Muscle layer of duodenum (tissue), 2 donors: ENCODE measurements around the gene FHIP2A.
"Not testable (repeated sequence)": the region's sequence is repeated elsewhere in the genome, so short reads cannot be mapped to it uniquely, and the experiment has no call there.

ENCODE experiments used
- H3K27ac ChIP-seq: one replicate; pipeline ENCODE4 v1.7.0; 2013; ENCODE audit warnings: mild to moderate bottlenecking, low read length
- H3K27me3 ChIP-seq: one replicate; pipeline ENCODE4 v1.7.0; 2013; ENCODE audit warnings: low read depth, mild to moderate bottlenecking, control low read depth, low read length
- H3K36me3 ChIP-seq, 2 donors: one replicate each; pipeline ENCODE4 v1.7.0; 2013; ENCODE audit warnings: low read length in 2 of 2, control low read depth in 1 of 2, mild to moderate bottlenecking in 1 of 2; ENCODE audit not compliant: insufficient read depth in 2 of 2, control insufficient read depth in 1 of 2
- H3K4me1 ChIP-seq, 2 donors: one replicate each; pipeline ENCODE4 v1.7.0; 2013; ENCODE audit warnings: low read length in 2 of 2, mild to moderate bottlenecking in 2 of 2, control low read depth in 1 of 2, moderate library complexity in 1 of 2; ENCODE audit not compliant: insufficient read depth in 2 of 2, control insufficient read depth in 1 of 2
- H3K4me3 ChIP-seq, 2 donors: one replicate each; pipeline ENCODE4 v1.7.0; 2013; ENCODE audit warnings: low read length in 2 of 2, low read depth in 1 of 2, mild to moderate bottlenecking in 1 of 2
- H3K9me3 ChIP-seq, 2 donors: one replicate each; pipeline ENCODE4 v1.7.0; 2013; ENCODE audit warnings: low read length in 2 of 2, control low read depth in 1 of 2, mild to moderate bottlenecking in 1 of 2; ENCODE audit not compliant: control insufficient read depth in 1 of 2
- donor health status: healthy.

Gene FHIP2A

GRCh38 chr10:114821293-114821914, at the start of gene FHIP2A:
TSS of gene FHIP2A (plus strand) at chr10:114821780. CDS start at chr10:114822079, 299 bp downstream.
- Histone ChIP-seq H3K27ac (peak within 1 kb of the TSS; percentile 94), H3K4me3 (peak within 1 kb of the TSS; percentile 70 to 71), H3K36me3 (peaks cover 0 to 9% of the 10 kb centered on the region in 2 donors), H3K27me3 (no peaks in the 10 kb centered on the region), H3K9me3 (no peaks in the 10 kb centered on the region), H3K4me1 (peaks cover 10 to 23% of the 10 kb centered on the region in 2 donors)

GRCh38 chr10:114772496-114773196, 48.9 kb upstream of the FHIP2A start:
- Histone ChIP-seq H3K27ac (no peak overlapping the region), H3K4me1 (peaks cover 0 to 1% of the 10 kb centered on the region in 2 donors), H3K4me3 (no peak overlapping the region)

GRCh38 chr10:114773197-114773532, 48.4 kb upstream of the FHIP2A start:
- no peaks in the 10 kb centered on the region for H3K9me3 ChIP-seq
- H3K4me3 ChIP-seq, result no peak overlapping the region

More at GRCh38 chr10:114772496-114773196, 48.9 kb upstream of the FHIP2A start:
- H3K27me3 ChIP-seq, result no peaks in the 10 kb centered on the region
- H3K36me3 ChIP-seq, result no peaks in the 10 kb centered on the region
- no peaks in the 10 kb centered on the region for H3K9me3 ChIP-seq

GRCh38 chr10:114775082-114775481, 46.5 kb upstream of the FHIP2A start:
- not testable (repeated sequence) for H3K9me3 ChIP-seq, H3K36me3 ChIP-seq, H3K4me3 ChIP-seq, H3K4me1 ChIP-seq, H3K27me3 ChIP-seq, H3K27ac ChIP-seq

More at GRCh38 chr10:114773197-114773532, 48.4 kb upstream of the FHIP2A start:
- Histone ChIP-seq H3K36me3 (no peaks in the 10 kb centered on the region), H3K27ac (no peak overlapping the region), H3K4me1 (no peaks in the 10 kb centered on the region), H3K27me3 (no peaks in the 10 kb centered on the region)

GRCh38 chr10:114777415-114777814, 44.2 kb upstream of the FHIP2A start:
- H3K27ac ChIP-seq, result no peak overlapping the region
- H3K4me1 ChIP-seq, result peaks cover 0 to 11% of the 10 kb centered on the region in 2 donors
- H3K27me3 ChIP-seq, result no peaks in the 10 kb centered on the region
- H3K4me3 ChIP-seq, result no peak overlapping the region
- no peaks in the 10 kb centered on the region for H3K9me3 ChIP-seq
- no peaks in the 10 kb centered on the region for H3K36me3 ChIP-seq

GRCh38 chr10:114779803-114780576, 41.6 kb upstream of the FHIP2A start:
- Histone ChIP-seq H3K9me3 (no peaks in the 10 kb centered on the region), H3K27ac (peak overlapping the region; percentile 56), H3K27me3 (no peaks in the 10 kb centered on the region), H3K36me3 (no peaks in the 10 kb centered on the region), H3K4me3 (no peak overlapping the region), H3K4me1 (peaks cover 0 to 11% of the 10 kb centered on the region in 2 donors)

- H3K4me3 ChIP-seq, result no peak overlapping the region
- H3K27me3 ChIP-seq, result no peaks in the 10 kb centered on the region
- peaks cover 0 to 11% of the 10 kb centered on the region in 2 donors for H3K4me1 ChIP-seq
- no peaks in the 10 kb centered on the region for H3K9me3 ChIP-seq
- no peaks in the 10 kb centered on the region for H3K36me3 ChIP-seq
- H3K27ac ChIP-seq, result peak overlapping the region; percentile 56
These were observed 40.9 kb upstream of the FHIP2A start for GRCh38 chr10:114780577-114781184.

- H3K27me3 ChIP-seq, result no peaks in the 10 kb centered on the region
- no peaks in the 10 kb centered on the region for H3K36me3 ChIP-seq
- H3K9me3 ChIP-seq, result no peaks in the 10 kb centered on the region
- H3K4me1 ChIP-seq, result peaks cover 0 to 11% of the 10 kb centered on the region in 2 donors
- H3K4me3 ChIP-seq, result no peak overlapping the region
- no peak overlapping the region for H3K27ac ChIP-seq
These were observed 38.9 kb upstream of the FHIP2A start for GRCh38 chr10:114782666-114783065.

- Histone ChIP-seq H3K27ac (no peak overlapping the region), H3K27me3 (no peaks in the 10 kb centered on the region), H3K4me3 (no peak overlapping the region), H3K9me3 (no peaks in the 10 kb centered on the region), H3K36me3 (no peaks in the 10 kb centered on the region), H3K4me1 (peaks cover 0 to 11% of the 10 kb centered on the region in 2 donors)
These were observed 37.9 kb upstream of the FHIP2A start for GRCh38 chr10:114783686-114784085.

- not testable (repeated sequence) for H3K4me1 ChIP-seq, H3K36me3 ChIP-seq, H3K4me3 ChIP-seq, H3K27me3 ChIP-seq, H3K27ac ChIP-seq, H3K9me3 ChIP-seq
These were observed 35.1 kb upstream of the FHIP2A start for GRCh38 chr10:114786492-114786891.

GRCh38 chr10:114787131-114787530, 34.4 kb upstream of the FHIP2A start:
- H3K4me1 ChIP-seq, H3K4me3 ChIP-seq, H3K27me3 ChIP-seq, H3K27ac ChIP-seq, H3K36me3 ChIP-seq, H3K9me3 ChIP-seq: not testable (repeated sequence)
